DND-41 (cell line): Measurements from ENCODE around the gene LDB2.

Experiments
- CTCF ChIP-seq: IDR thresholded peaks from 2 replicates; pipeline ENCODE4 v1.5.1; 2012; ENCODE audit warnings: borderline replicate concordance, low read length, moderate library complexity, mild to moderate bottlenecking; ENCODE audit not compliant: poor library complexity, severe bottlenecking; ENCODE audit errors: extremely low read depth
- EZH2 ChIP-seq: IDR thresholded peaks from 3 replicates; pipeline ENCODE4 v1.6.1; 2012; ENCODE audit warnings: borderline replicate concordance, low read depth, mild to moderate bottlenecking, moderate library complexity, low read length, inconsistent platforms; ENCODE audit not compliant: severe bottlenecking

DNA sequence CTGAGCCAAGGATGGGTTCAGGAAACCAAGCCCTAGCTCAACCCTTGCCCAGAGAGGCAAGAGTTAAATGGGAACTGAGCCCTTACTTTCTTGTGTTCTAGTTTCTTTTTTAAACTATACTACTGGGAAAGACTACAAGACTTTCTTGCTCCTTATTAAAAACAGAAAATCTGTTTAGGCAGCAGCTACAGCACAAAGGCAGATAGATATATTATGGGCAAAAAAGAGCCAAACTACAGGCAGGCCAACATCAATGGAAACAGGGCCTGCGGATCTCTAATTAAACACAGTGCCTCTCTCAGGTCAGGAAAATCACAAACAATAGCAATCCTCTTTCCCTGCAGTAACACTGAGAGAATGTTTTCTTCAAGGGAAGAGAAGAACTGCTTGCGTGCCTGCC, 226.0 kb downstream of the LDB2 start:
- TF ChIP-seq EZH2 (no peak), CTCF (no peak)
